ENCODE measurements around the gene CRYL1. TPM values are rescaled to one million over a fixed set of nuclear protein-coding genes. Genes with fewer than 3 reads are reported as not detected.

The CRYL1 gene
- total RNA-seq, 1 experiment from 2014 or later, result 2.9 TPM

DNA sequence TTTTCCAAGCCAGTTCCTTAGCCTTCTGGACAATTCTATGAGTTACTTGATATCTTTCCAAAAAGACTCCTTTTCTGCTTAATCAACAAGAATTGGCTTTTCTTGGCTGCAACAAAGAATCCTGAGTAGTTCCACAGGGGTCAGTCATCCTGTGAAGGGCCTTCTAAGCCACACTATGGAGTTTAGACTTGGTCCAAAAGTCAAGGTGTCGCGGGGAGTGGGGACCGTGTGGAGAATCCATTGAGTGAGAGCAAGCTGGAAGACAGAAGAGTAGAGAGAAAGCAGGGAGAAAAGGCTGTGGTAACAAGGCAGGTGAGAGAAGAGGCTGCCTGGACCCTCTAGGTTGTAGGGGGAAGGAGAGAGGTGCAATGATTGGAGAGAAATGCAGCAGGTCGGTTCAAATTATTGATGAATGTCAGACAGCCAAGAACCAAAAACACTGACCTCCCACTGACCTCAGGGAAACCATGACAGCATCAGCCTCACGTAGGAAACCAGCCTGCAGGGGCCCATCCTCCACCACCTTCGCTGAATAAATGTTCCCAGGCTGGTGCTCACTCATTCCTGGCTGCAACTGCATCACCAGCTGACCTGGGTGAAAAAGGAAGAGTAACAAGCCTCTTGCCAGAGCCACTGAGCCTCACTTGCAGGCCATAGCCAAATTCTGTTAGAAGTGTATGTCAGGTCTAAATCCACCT lies 34.2 kb upstream of the CRYL1 start:
- TF ChIP-seq ZMAT4 (CRISPR knock-in tag; IDR thresholded peaks at IDR 0.05) (no peak), CREM (CRISPR knock-in tag; IDR thresholded peaks at IDR 0.05) (no peak), ZNF423 (CRISPR knock-in tag; IDR thresholded peaks at IDR 0.05) (no peak), ZNF138 (CRISPR knock-in tag; conservative IDR thresholded peaks at IDR 0.05) (no peak), HMGA2 (CRISPR knock-in tag; IDR thresholded peaks at IDR 0.05) (no peak), CDX4 (CRISPR knock-in tag; IDR thresholded peaks at IDR 0.05; ENCODE audit: borderline replicate concordance) (no peak), JUN (CRISPR knock-in tag; IDR thresholded peaks at IDR 0.05) (no peak), ZNF396 (CRISPR knock-in tag; IDR thresholded peaks at IDR 0.05; ENCODE audit: borderline replicate concordance) (no peak), TCF7 (CRISPR knock-in tag; IDR thresholded peaks at IDR 0.05; ENCODE audit: low read depth) (no peak), PRRX2 (CRISPR knock-in tag; IDR thresholded peaks at IDR 0.05) (no peak)
- Mint-ChIP-seq H3K4me3 (no peak overlapping the region), H3K4me1 (no peaks in the 10 kb centered on the region), H3K27ac (no peak overlapping the region), H3K27me3 (ENCODE audit: low read depth) (peaks cover 6% of the 10 kb centered on the region), H3K36me3 (peaks cover 5% of the 10 kb centered on the region), H3K9me3 (peaks cover 12% of the 10 kb centered on the region)
- ChIA-PET POLR2A (no interaction called here), CTCF (no interaction called here)
- DNase-seq (ENCODE audit: low spot score), result no peak
- no peak for ATAC-seq

DNA sequence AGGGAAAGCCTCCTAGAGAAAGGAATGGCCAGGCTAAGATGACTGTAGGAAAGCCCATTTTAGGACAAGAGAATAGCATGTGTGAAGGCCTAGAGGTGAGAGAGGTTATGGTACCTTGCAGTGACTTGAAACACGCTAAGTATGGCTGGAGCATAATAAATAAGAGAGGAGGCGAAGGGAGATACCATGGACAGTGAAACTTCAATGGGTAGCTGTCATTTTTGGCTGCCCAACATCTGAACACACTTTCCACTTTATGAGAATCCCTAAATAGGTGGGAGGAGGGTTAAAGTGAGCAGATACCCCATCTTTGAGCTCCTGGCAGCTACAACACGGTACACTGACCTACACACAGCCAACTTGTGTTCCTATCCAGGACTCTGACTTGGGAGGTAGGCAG lies 33.3 kb upstream of the CRYL1 start:
- H3K9me3 Mint-ChIP-seq, result 0 out of 2 replicates have a peak, but pooled peaks cover 5% of the 10 kb centered on the region
- no peak overlapping the region for H3K4me3 Mint-ChIP-seq
- DNase-seq (ENCODE audit: low spot score) (no peak), ATAC-seq (no peak)
- H3K4me1 Mint-ChIP-seq, result no peaks in the 10 kb centered on the region
- CTCF ChIA-PET, result no interaction called here
- no peaks in the 10 kb centered on the region for H3K36me3 Mint-ChIP-seq
- no peaks in the 10 kb centered on the region for H3K27me3 Mint-ChIP-seq (ENCODE audit: low read depth)
- H3K27ac Mint-ChIP-seq, result no peak overlapping the region
- POLR2A ChIA-PET, result no interaction called here
- TF ChIP-seq PRRX2 (CRISPR knock-in tag; IDR thresholded peaks at IDR 0.05) (no peak), NR3C1 (CRISPR knock-in tag; conservative IDR thresholded peaks at IDR 0.05; ENCODE audit: low read depth) (no peak), GTF2I (CRISPR knock-in tag; conservative IDR thresholded peaks at IDR 0.05) (no peak), SP1 (CRISPR knock-in tag; conservative IDR thresholded peaks at IDR 0.05) (no peak), MXD4 (CRISPR knock-in tag; IDR thresholded peaks at IDR 0.05; ENCODE audit: borderline replicate concordance) (no peak), SMAD4 (CRISPR knock-in tag; IDR thresholded peaks at IDR 0.05) (no peak), ZNF281 (CRISPR knock-in tag; IDR thresholded peaks at IDR 0.05) (no peak), ZNF138 (CRISPR knock-in tag; conservative IDR thresholded peaks at IDR 0.05) (no peak), SOX15 (CRISPR knock-in tag; IDR thresholded peaks at IDR 0.05) (no peak), TCF7 (CRISPR knock-in tag; IDR thresholded peaks at IDR 0.05; ENCODE audit: low read depth) (no peak), ZNF232 (CRISPR knock-in tag; IDR thresholded peaks at IDR 0.05) (no peak), PRDM15 (CRISPR knock-in tag; IDR thresholded peaks at IDR 0.05) (no peak), OVOL2 (CRISPR knock-in tag; IDR thresholded peaks at IDR 0.05; ENCODE audit: borderline replicate concordance) (no peak), MYBL2 (CRISPR knock-in tag; IDR thresholded peaks at IDR 0.05) (no peak)
- TF ChIP-seq, protein P1, sequence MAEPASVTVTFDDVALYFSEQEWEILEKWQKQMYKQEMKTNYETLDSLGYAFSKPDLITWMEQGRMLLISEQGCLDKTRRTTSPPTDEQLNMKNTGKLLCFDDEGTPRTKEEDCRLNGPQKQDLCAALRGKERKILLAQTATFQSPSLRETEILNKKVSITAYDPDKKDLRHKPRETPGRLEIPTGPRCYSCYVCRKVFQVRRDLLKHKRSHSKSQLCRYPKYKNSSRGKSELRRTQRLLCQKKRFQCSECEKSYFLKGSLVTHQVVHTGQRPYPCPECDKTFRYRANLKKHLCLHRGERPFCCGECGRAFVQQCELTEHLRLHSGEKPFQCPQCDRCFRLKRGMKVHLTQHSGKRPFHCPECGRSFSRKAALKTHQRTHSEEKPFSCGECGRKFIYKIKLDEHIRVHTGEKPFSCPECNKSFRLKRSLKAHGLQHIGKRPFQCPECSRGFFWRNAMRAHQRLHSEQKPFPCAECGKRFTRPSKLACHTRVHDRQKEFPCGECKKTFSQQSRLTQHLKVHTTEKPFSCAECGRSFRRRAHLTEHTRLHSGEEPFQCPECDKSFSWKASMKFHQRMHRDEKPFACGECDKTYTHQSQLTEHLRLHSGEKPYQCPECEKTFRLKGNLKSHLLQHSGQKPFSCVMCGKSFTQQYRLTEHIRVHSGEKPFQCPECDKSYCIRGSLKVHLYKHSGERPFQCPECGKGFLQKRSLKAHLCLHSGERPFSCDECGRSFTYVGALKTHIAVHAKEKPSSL (CRISPR knock-in tag; conservative IDR thresholded peaks at IDR 0.05), result no peak
- TF ChIP-seq, protein P2, sequence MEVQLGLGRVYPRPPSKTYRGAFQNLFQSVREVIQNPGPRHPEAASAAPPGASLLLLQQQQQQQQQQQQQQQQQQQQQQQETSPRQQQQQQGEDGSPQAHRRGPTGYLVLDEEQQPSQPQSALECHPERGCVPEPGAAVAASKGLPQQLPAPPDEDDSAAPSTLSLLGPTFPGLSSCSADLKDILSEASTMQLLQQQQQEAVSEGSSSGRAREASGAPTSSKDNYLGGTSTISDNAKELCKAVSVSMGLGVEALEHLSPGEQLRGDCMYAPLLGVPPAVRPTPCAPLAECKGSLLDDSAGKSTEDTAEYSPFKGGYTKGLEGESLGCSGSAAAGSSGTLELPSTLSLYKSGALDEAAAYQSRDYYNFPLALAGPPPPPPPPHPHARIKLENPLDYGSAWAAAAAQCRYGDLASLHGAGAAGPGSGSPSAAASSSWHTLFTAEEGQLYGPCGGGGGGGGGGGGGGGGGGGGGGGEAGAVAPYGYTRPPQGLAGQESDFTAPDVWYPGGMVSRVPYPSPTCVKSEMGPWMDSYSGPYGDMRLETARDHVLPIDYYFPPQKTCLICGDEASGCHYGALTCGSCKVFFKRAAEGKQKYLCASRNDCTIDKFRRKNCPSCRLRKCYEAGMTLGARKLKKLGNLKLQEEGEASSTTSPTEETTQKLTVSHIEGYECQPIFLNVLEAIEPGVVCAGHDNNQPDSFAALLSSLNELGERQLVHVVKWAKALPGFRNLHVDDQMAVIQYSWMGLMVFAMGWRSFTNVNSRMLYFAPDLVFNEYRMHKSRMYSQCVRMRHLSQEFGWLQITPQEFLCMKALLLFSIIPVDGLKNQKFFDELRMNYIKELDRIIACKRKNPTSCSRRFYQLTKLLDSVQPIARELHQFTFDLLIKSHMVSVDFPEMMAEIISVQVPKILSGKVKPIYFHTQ (CRISPR knock-in tag; IDR thresholded peaks at IDR 0.05), result no peak

Measured in WTC11 (cell line).